Activated CD4-positive, alpha-beta T cell treated with anti-CD3 and anti-CD28 coated beads, Interleukin-2, amount 50 U/mL, for 48 hours (primary cell): ENCODE data around the gene GLRX3.
"Not testable (repeated sequence)": the region's sequence is repeated elsewhere in the genome, so short reads cannot be mapped to it uniquely, and the experiment has no call there.

Experiments used
- DNase-seq, 2 experiments: peaks; one replicate each; pipeline ENCODE4 v3.0.0-alpha.2; 2020

The GLRX3 gene

GRCh38 chr10:130190055-130190736 is 54.0 kb downstream of the GLRX3 start:
- peak; percentile 88 to 89 for DNase-seq

- DNase-seq = no peak
These were observed 54.5 kb downstream of the GLRX3 start for GRCh38 chr10:130190737-130191115.

- DNase-seq = no peak
These were observed 55.2 kb downstream of the GLRX3 start for GRCh38 chr10:130191380-130191779.

DNA sequence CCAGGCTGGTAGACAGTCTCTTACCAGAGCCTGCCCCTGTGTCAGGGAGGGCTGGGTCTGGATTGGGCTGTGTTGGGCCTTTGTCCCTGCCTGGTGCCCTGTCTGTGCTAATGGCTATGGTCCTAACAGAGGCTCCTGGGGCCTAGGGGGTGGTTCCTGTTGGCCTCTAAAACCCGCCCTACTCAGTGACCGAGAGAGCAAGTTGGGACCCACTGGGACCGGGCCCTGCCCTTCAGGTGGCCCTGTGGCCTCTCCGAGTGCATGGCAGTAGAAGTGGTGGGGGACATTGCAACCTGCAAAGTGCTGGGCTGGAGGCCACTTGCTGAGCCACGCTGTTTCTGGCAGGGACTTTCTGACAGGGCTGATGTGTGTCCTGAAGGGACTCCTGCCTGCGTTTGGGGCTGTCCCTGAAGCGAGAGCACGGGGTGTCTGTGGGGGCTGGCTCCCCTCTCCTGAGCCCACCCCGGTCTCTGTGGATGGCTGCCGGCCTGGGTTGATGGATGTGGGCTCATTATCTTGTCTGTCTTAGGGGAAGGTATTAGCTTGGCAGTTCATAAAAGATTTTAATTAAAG is 56.2 kb downstream of the GLRX3 start:
- DNase-seq = no peak

DNA sequence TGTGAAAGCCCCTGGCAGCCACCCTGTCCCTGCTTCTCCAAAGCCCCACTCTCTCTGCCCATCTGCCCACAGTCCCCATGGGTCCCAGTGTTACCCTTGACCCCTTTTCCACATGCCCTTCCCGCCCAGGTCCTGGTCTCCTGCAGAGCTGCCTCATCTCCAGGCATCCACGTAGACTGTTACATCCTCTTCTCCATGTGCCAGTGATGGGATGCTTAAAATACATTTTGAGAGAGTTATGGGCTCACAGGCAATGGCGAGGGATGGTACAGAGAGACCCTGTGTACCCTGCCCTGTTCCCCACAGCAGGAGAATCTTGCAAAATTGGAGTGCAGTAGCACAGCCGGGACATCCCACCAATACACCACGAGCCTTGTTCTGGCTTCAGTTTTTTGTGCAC is 56.8 kb downstream of the GLRX3 start:
- no peak for DNase-seq

GRCh38 chr10:130193493-130194193 is 57.5 kb downstream of the GLRX3 start:
- DNase-seq = no peak

DNA sequence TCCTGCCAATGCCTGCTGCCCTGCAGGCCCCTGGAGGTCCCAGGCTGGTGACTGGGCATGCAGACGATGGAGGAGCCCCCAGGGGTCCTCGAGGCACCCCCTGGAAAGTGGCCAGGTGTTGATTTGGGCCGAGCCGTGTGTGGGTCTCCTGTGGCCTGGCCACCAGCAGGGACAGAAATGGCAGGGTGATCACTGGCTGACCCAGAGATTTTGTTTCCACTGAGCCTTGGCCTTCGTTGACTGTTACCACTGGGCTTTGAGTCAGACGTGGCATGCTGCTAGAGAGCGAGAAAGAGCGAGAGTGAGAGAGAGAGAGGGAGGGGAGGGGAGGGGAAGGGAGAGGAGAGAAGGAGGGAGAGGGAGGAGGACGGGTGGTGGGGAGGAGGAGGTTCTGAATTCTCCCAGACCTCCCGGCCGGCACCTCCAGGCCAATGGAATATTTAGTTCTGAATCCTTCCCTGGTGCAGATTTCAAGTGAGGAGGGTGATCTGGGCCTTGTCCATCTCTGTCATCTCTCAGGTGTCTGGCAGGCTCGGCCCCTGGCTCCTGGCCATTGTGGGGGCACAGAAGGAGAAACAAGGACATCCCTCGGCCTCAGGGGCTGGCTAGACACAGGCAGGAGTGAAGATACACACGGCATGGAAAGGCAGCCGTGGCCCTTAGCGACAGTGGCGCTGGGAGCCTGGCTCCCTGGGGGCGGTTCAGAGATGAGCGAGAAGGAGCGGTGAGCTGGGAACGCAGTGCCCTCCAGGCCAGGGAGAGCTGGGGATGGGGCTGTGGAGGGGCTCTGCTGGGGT is 58.2 kb downstream of the GLRX3 start:
- DNase-seq = no peak

DNA sequence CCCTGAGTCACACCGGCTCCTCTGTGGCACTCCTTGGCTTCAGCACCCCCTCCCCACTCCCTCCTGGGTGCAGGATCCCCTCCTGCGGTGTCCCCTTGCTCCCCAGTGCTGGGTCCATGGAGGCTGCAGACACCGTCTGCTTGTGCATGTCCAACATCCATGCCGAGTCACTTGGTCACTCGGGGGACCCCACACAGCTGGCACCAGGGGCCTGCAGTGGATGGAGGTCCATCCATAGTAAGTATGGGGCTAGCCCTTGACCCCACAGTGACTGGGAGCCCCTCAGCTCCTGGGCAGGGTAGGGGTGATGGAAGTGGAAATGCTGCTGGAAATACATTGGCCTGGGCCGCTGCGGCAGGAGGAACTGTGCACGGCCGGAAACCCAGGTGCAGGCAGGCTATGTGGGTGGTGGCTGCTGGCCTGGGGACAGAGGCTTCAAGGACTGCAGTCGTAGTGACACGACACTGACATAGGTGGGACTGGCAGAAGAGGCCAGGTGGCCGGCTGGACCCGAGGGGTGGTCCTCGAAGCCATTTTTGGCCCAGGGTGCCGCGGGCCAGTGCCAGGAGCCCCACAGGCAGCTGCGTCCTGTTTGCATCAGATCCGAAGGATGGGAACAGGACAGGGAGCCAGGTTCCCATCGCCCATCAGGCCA is 58.9 kb downstream of the GLRX3 start:
- DNase-seq = no peak

- DNase-seq = no peak
These were observed 59.6 kb downstream of the GLRX3 start for GRCh38 chr10:130195746-130196294.

DNA sequence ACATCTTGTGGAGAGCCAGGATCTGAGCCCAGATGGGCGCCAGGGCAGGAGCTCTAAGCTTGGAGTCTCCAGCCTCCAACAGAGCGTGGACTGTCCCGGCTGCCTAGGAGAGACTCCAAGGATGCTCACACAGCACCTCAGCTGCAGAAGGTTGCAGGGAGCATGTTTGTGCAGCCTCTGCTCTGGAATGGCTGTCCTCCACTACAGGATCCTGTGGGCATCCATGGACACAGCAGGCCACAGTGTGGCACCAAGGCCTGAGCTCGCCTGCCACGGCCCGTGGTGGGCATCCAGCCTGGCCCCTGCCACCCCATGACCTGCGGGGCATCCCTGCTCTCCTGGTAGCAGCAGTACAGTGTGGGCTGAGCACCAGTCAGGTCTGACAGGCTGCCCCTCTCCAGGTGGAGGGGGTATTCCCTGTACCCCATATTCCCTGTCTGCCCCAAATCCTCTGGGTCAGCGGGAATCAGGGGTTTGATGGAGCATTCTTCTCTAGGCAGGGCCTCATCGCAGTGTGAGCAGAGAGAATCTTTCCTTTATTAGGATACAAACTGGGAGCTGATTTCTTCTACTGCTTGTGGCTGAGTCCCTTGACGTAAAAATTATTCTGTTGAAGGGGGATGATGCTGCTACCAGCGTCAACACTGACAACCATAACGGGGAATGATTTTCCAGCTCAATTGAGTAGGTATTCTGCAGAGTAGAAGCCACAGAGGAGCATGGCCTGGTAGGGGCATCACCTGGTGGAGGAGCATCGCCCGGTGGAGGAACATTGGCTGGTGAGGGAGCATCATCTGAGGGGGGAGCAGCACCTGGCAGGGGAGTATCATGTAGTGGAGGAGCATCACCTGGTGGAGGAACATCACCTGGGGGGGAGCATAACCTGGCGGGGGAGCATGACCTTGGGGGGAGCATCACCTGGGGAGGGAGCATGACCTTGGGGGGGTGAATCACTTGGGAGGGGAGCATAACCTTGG is 60.6 kb downstream of the GLRX3 start:
- DNase-seq = no peak

- DNase-seq = no peak
These were observed 62.5 kb downstream of the GLRX3 start for GRCh38 chr10:130198651-130199050.

GRCh38 chr10:130200179-130201042 is 64.2 kb downstream of the GLRX3 start:
- DNase-seq = no peak

GRCh38 chr10:130201043-130201380 is 64.8 kb downstream of the GLRX3 start:
- no peak for DNase-seq

GRCh38 chr10:130202150-130202549 is 66.0 kb downstream of the GLRX3 start:
- not testable (repeated sequence) for DNase-seq

DNA sequence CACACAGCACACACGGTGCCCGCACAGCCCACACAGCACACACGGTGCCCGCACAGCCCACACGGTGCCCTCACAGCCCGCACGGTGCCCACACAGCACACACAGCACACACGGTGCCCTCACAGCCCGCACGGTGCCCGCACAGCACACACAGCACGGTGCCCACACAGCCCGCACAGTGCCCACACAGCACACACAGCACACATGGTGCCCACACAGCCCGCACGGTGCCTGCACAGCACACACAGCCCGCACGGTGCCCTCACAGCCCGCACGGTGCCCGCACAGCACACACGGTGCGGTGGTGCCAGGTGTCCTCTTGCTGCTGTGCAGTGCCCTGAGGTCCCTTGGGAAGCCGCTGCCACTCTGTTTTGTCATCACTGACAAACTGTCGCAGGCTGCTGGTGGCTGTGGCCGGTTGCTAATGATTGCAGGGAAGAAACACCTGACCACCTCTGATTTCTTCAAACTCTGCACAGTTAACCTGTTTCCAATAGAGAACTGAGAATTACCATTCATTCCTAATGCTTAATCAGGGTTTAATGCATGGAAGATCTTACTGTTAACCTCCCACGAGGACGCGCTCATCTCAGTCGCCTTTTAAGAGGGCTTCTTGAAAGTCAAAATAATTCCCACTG is 66.9 kb downstream of the GLRX3 start:
- no peak for DNase-seq

GRCh38 chr10:130203626-130204025 is 67.4 kb downstream of the GLRX3 start:
- no peak for DNase-seq

- DNase-seq = no peak
These were observed 70.1 kb downstream of the GLRX3 start for GRCh38 chr10:130206216-130206737.

DNA sequence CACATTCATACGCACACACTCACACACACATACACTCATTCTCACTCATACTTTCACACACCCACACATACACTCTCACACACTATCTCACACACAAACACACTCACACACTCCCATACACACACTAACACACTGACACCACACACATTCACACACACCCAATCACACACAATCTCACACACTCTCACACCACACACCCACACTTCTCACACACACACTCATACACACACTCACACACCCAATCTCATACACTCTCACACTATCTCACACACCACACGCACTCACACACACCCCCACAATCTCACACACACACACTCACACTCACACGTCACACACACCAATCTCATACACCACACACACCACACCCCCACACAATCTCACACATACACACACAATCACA is 71.0 kb downstream of the GLRX3 start:
- no peak for DNase-seq

- no peak for DNase-seq
These were observed 72.6 kb downstream of the GLRX3 start for GRCh38 chr10:130208807-130209206.

GRCh38 chr10:130212746-130213145 is 76.6 kb downstream of the GLRX3 start:
- no peak for DNase-seq
